Sigmoid colon (tissue), 7 donors: ENCODE measurements around the gene RNF157. TPM values are rescaled to one million over a fixed set of nuclear protein-coding genes. Genes with fewer than 3 reads are reported as not detected.
"Not testable (repeated sequence)": the region's sequence is repeated elsewhere in the genome, so short reads cannot be mapped to it uniquely, and the experiment has no call there.

ENCODE experiments used
- DNase-seq: peaks from one replicate; pipeline ENCODE4 v3.0.0-alpha.2; 2019
- H3K27ac ChIP-seq, 4 donors: fragments of 200-600 bp; sonication (generic); one replicate each; pipeline ENCODE4 v1.5.1; 2016 to 2019; ENCODE audit warnings: mild to moderate bottlenecking in 1 of 4
- H3K27me3 ChIP-seq, 3 donors: fragments of 200-600 bp; sonication (generic); one replicate each; pipeline ENCODE4 v1.5.1; 2019; ENCODE audit warnings: mild to moderate bottlenecking in 1 of 3
- H3K36me3 ChIP-seq, 4 donors: fragments of 200-600 bp; sonication (generic); one replicate each; pipeline ENCODE4 v1.5.1; 2016 to 2019
- H3K4me1 ChIP-seq, 4 donors: fragments of 200-600 bp; sonication (generic); one replicate each; pipeline ENCODE4 v1.5.1; 2017 to 2019
- H3K4me3 ChIP-seq, 4 donors: fragments of 200-600 bp; sonication (generic); one replicate each; pipeline ENCODE4 v1.5.1; 2017 to 2019; ENCODE audit warnings: mild to moderate bottlenecking in 2 of 4, moderate library complexity in 1 of 4
- H3K9me3 ChIP-seq, 4 donors: fragments of 200-600 bp in 3 of 4; sonication (generic) in 3 of 4; one replicate each; pipeline versions ENCODE4 v1.5.1 to v1.6.1; 2013 to 2019
- CTCF ChIP-seq, 4 experiments: fragments of 450-650 bp in 3 of 4; fragments of 200-600 bp in 1 of 4; IDR thresholded peaks; one replicate each; pipeline ENCODE4 v1.5.1; 2016 to 2019; ENCODE audit warnings: antibody characterized with exemption in 4 of 4, mild to moderate bottlenecking in 3 of 4, moderate library complexity in 2 of 4
- EP300 ChIP-seq, 4 donors: sonication (generic); formaldehyde crosslinking; IDR thresholded peaks; one replicate each; pipeline ENCODE4 v1.6.1; 2017; ENCODE audit warnings: antibody characterized with exemption in 4 of 4
- POLR2A ChIP-seq, 2 donors: fragments of 450-650 bp; IDR thresholded peaks; one replicate each; pipeline ENCODE4 v1.6.1; 2016; ENCODE audit warnings: antibody characterized with exemption in 2 of 2, mild to moderate bottlenecking in 2 of 2, moderate library complexity in 2 of 2
- POLR2AphosphoS5 ChIP-seq, 4 donors: sonication (generic); formaldehyde crosslinking; IDR thresholded peaks; one replicate each; pipeline ENCODE4 v1.6.1; 2017; ENCODE audit warnings: antibody characterized with exemption in 4 of 4
- WGBS, 2 donors: extraction: QIAGEN DNeasy Blood & Tissue Kit; methylation state at CpG; one replicate each; pipeline ENCODE4 v1.1.7; 2013; 5-methylcytosine and 5-hydroxymethylcytosine counted together
- intact Hi-C: fragments of 100-400 bp; cut with DNase I; formaldehyde crosslinking; loops from one replicate; pipeline ENCODE4 v1.15.1; 2023
- polyA plus RNA-seq, 3 donors: library from polyadenylated mRNA; stranded (reverse); fragments of 200-250 nt; gene quantifications; one replicate each; pipeline ENCODE4 v1.2.3, GENCODE V29; 2013
- total RNA-seq, 4 donors: library from RNA; depleted of rRNA; stranded (reverse); fragments of >200 nt; gene quantifications; one replicate each; pipeline ENCODE4 v1.1.0, GENCODE V29; 2016
- donor health status: healthy with polysubstance abuse.
- donor health status: Bipolar disorder and iron deficiency.
- donor health status: healthy.

RNF157 gene
- total and polyA plus RNA-seq, 7 donors = 3.1 to 29.5 (median 6.0) TPM

- Histone ChIP-seq H3K4me1 (peaks cover 0 to 71% (median 62%) of the 10 kb centered on the region in 4 donors), H3K27ac (peak overlapping the region; percentile 31 to 92 (median 70)), H3K27me3 (no peaks in the 10 kb centered on the region), H3K9me3 (no peaks in the 10 kb centered on the region), H3K36me3 (peaks cover 6 to 24% (median 9%) of the 10 kb centered on the region in 4 donors), H3K4me3 (no peak overlapping the region)
- 75 to 77% methylated on average over 12 of the region's 12 CpGs for WGBS, 2 donors
- DNase-seq = no peak
- TF ChIP-seq POLR2A (IDR thresholded peaks at IDR 0.05) = no peak
- no peak for TF ChIP-seq CTCF (IDR thresholded peaks at IDR 0.05)
- TF ChIP-seq POLR2AphosphoS5 (IDR thresholded peaks at IDR 0.05) = no peak
- no peak for TF ChIP-seq EP300 (IDR thresholded peaks at IDR 0.05)
- intact Hi-C loops = no loop called here
Observed at GRCh38 chr17:76268991-76269981, 29.0 kb upstream of the RNF157 start.

DNA sequence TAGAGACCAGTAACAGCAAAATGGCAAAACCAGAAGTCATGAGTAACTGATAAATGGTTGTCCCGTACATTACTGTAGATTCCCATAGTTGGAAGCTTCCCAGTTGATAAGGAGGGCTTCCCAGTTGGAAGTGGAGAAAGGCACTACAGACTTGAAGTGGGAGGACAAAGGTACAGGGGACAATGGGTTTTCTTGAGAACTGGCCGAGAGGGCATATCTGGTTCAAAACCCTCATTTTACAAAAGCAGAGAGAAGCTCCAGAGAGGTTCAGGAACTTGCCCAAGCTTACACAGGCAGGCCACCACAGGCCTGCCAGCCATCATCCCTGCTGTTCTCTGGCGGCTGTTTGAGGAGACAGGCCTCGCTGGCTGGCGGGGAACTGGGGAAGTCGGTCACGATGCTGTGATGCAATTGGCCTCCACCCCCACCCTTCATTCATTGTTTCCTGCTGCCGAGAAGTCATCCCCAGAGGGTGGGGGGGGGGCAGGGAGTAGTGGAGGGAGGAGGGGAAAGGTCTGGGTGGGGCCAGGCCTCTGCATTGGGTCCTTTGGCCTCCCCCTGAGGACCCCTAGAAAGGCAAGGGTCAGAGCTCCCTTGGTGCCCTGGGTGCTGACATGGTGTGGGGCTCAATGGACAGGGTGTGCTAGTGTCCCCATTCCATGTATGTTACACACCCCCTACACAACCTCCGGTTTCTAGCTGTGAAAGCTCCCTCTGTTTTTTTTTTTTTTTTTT, 27.9 kb upstream of the RNF157 start:
- TF ChIP-seq EP300 (IDR thresholded peaks at IDR 0.05) (no peak), CTCF (IDR thresholded peaks at IDR 0.05) (no peak), POLR2A (IDR thresholded peaks at IDR 0.05) (peak; percentile 14 to 16), POLR2AphosphoS5 (IDR thresholded peaks at IDR 0.05) (peak; percentile 41 to 92 (median 70))
- H3K36me3 ChIP-seq = peaks cover 6 to 24% (median 9%) of the 10 kb centered on the region in 4 donors
- H3K27me3 ChIP-seq = no peaks in the 10 kb centered on the region
- H3K9me3 ChIP-seq = no peaks in the 10 kb centered on the region
- H3K4me3 ChIP-seq = no peak overlapping the region
- intact Hi-C loops = no loop called here
- 15 to 16% methylated on average over 9 of the region's 9 CpGs for WGBS, 2 donors
- peak overlapping the region; percentile 31 to 92 (median 92) for H3K27ac ChIP-seq
- peaks cover 0 to 74% (median 66%) of the 10 kb centered on the region in 4 donors for H3K4me1 ChIP-seq
- peak; percentile 93 for DNase-seq

GRCh38 chr17:76267581-76268001, 27.3 kb upstream of the RNF157 start:
- H3K4me1 ChIP-seq = peaks cover 0 to 74% (median 66%) of the 10 kb centered on the region in 4 donors
- 60 to 64% methylated on average over 13 of the region's 13 CpGs for WGBS, 2 donors

GRCh38 chr17:76267051-76267576, 26.8 kb upstream of the RNF157 start:
- Histone ChIP-seq H3K36me3 (peaks cover 6 to 24% (median 9%) of the 10 kb centered on the region in 4 donors), H3K9me3 (no peaks in the 10 kb centered on the region), H3K4me1 (peaks cover 0 to 69% (median 61%) of the 10 kb centered on the region in 4 donors), H3K27me3 (no peaks in the 10 kb centered on the region), H3K4me3 (peak overlapping the region; percentile 71 to 99 (median 93)), H3K27ac (peak overlapping the region; percentile 91 to 94 (median 92))
- DNase-seq = no peak
- 67 to 78% methylated on average over 4 of the region's 4 CpGs for WGBS, 2 donors
- intact Hi-C loops = no loop called here
- TF ChIP-seq POLR2A (IDR thresholded peaks at IDR 0.05) (no peak), POLR2AphosphoS5 (IDR thresholded peaks at IDR 0.05) (no peak), CTCF (IDR thresholded peaks at IDR 0.05) (no peak), EP300 (IDR thresholded peaks at IDR 0.05) (no peak)

More at GRCh38 chr17:76267581-76268001, 27.3 kb upstream of the RNF157 start:
- H3K27ac ChIP-seq = peak overlapping the region; percentile 23 to 92 (median 92)
- H3K9me3 ChIP-seq, intact Hi-C loops, H3K27me3 ChIP-seq, H3K4me3 ChIP-seq, DNase-seq: not testable (repeated sequence)
- H3K36me3 ChIP-seq = peaks cover 6 to 24% (median 9%) of the 10 kb centered on the region in 4 donors
